GM19324 (cell line): ENCODE data around the gene KANSL1L.
"Not testable (repeated sequence)": the region's sequence is repeated elsewhere in the genome, so short reads cannot be mapped to it uniquely, and the experiment has no call there.

Experiments
- ATAC-seq: cut with Tn5 transposase; IDR thresholded peaks from one replicate; pipeline ENCODE4 v1.9.1; 2021; ENCODE audit warnings: mild to moderate bottlenecking, moderate library complexity; ENCODE audit not compliant: unreplicated experiment, low FRiP score

KANSL1L gene

GRCh38 chr2:210171309-210172218, at the start of gene KANSL1L:
KANSL1L (minus strand) TSS chr2:210171409; CDS start chr2:210154582, 16,827 bp downstream.
- peak; percentile 84 for ATAC-seq

- ATAC-seq = no peak
Observed at GRCh38 chr2:210215120-210215519, 43.9 kb upstream of the KANSL1L start.

GRCh38 chr2:210210185-210210584, 39.0 kb upstream of the KANSL1L start:
- no peak for ATAC-seq

GRCh38 chr2:210207929-210208328, 36.7 kb upstream of the KANSL1L start:
- ATAC-seq = no peak

- ATAC-seq = no peak
Observed at GRCh38 chr2:210203558-210203957, 32.3 kb upstream of the KANSL1L start.

- no peak for ATAC-seq
Observed at GRCh38 chr2:210203147-210203546, 31.9 kb upstream of the KANSL1L start.

GRCh38 chr2:210199854-210200253, 28.6 kb upstream of the KANSL1L start:
- no peak for ATAC-seq

- ATAC-seq = no peak
Observed at GRCh38 chr2:210199186-210199765, 28.1 kb upstream of the KANSL1L start.

- no peak for ATAC-seq
Observed at GRCh38 chr2:210198326-210198725, 27.1 kb upstream of the KANSL1L start.

GRCh38 chr2:210197720-210198119, 26.5 kb upstream of the KANSL1L start:
- ATAC-seq = no peak

- no peak for ATAC-seq
Observed at GRCh38 chr2:210195101-210195852, 24.1 kb upstream of the KANSL1L start.

- peak; percentile 40 for ATAC-seq
Observed at GRCh38 chr2:210190345-210190744, 19.1 kb upstream of the KANSL1L start.

GRCh38 chr2:210189452-210190138, 18.4 kb upstream of the KANSL1L start:
- ATAC-seq = peak; percentile 79

GRCh38 chr2:210188755-210189154, 17.5 kb upstream of the KANSL1L start:
- ATAC-seq = no peak

GRCh38 chr2:210188190-210188589, 17.0 kb upstream of the KANSL1L start:
- ATAC-seq = no peak

GRCh38 chr2:210183936-210184335, 12.7 kb upstream of the KANSL1L start:
- not testable (repeated sequence) for ATAC-seq

GRCh38 chr2:210181606-210182088, 10.4 kb upstream of the KANSL1L start:
- not testable (repeated sequence) for ATAC-seq

- not testable (repeated sequence) for ATAC-seq
Observed at GRCh38 chr2:210181033-210181605, 9.9 kb upstream of the KANSL1L start.

GRCh38 chr2:210180477-210180876, 9.3 kb upstream of the KANSL1L start:
- no peak for ATAC-seq
